H9 (cell line): ENCODE results near the gene EDIL3. TPM values are rescaled to one million over a fixed set of nuclear protein-coding genes. Genes with fewer than 3 reads are reported as not detected.

Source experiments
- DNase-seq: peaks from one replicate; pipeline ENCODE4 v3.0.0-alpha.2; 2017
- H2AFZ ChIP-seq: one replicate; pipeline ENCODE4 v1.6.1; 2013; ENCODE audit warnings: mild to moderate bottlenecking, low read length, control low read depth, moderate library complexity
- H2AK5ac ChIP-seq: 2 replicates; pipeline ENCODE4 v1.6.1; 2013; ENCODE audit warnings: low read length, control low read depth, mixed read lengths; ENCODE audit not compliant: insufficient read length
- H2BK120ac ChIP-seq: one replicate; pipeline ENCODE4 v1.6.1; 2013; ENCODE audit warnings: low read depth, mild to moderate bottlenecking, low read length, control low read depth, inconsistent platforms; ENCODE audit not compliant: poor library complexity, severe bottlenecking
- H2BK12ac ChIP-seq: 2 replicates; pipeline ENCODE4 v1.6.1; 2013; ENCODE audit warnings: low read length, control low read depth, mixed read lengths, low read depth; ENCODE audit not compliant: insufficient read length
- H2BK15ac ChIP-seq: 2 replicates; pipeline ENCODE4 v1.6.1; 2013; ENCODE audit warnings: low read depth, low read length, control low read depth
- H2BK20ac ChIP-seq: one replicate; pipeline ENCODE4 v1.6.1; 2013; ENCODE audit warnings: low read depth, mild to moderate bottlenecking, low read length, control low read depth, inconsistent platforms; ENCODE audit not compliant: poor library complexity, severe bottlenecking
- H2BK5ac ChIP-seq: 2 replicates; pipeline ENCODE4 v1.6.1; 2013; ENCODE audit warnings: low read length, control low read depth, mixed read lengths; ENCODE audit not compliant: insufficient read length
- H3K14ac ChIP-seq: 2 replicates; pipeline ENCODE4 v1.6.1; 2013; ENCODE audit warnings: low read length, control low read depth; ENCODE audit not compliant: insufficient read depth
- H3K18ac ChIP-seq: 2 replicates; pipeline ENCODE4 v1.6.1; 2013; ENCODE audit warnings: low read depth, mild to moderate bottlenecking, mixed read lengths, low read length, control low read depth; ENCODE audit not compliant: insufficient read length
- H3K23ac ChIP-seq: 2 replicates; pipeline ENCODE4 v1.6.1; 2013; ENCODE audit warnings: low read length, control low read depth, mixed read lengths, low read depth; ENCODE audit not compliant: insufficient read length
- H3K23me2 ChIP-seq: 2 replicates; pipeline ENCODE4 v1.6.1; 2013; ENCODE audit warnings: low read depth, mild to moderate bottlenecking, mixed read lengths, low read length, control low read depth; ENCODE audit not compliant: insufficient read length, poor library complexity, severe bottlenecking
- H3K27ac ChIP-seq: 2 replicates; pipeline ENCODE4 v1.5.1; 2013; ENCODE audit warnings: low read length, control low read depth, mixed read lengths, low read depth; ENCODE audit not compliant: insufficient read length
- H3K27me3 ChIP-seq: 2 replicates; pipeline ENCODE4 v1.6.1; 2013; ENCODE audit warnings: low read length, control low read depth, inconsistent platforms; ENCODE audit not compliant: insufficient read depth
- H3K4ac ChIP-seq: 2 replicates; pipeline ENCODE4 v1.6.1; 2013; ENCODE audit warnings: low read depth, mild to moderate bottlenecking, control low read depth, inconsistent platforms, low read length, moderate library complexity
- H3K4me1 ChIP-seq: 2 replicates; pipeline ENCODE4 v1.6.1; 2013; ENCODE audit warnings: low read length, control low read depth, inconsistent platforms; ENCODE audit not compliant: insufficient read depth
- H3K4me2 ChIP-seq: 2 replicates; pipeline ENCODE4 v1.6.1; 2013; ENCODE audit warnings: low read length, control low read depth, mixed read lengths; ENCODE audit not compliant: insufficient read length, insufficient read depth
- H3K56ac ChIP-seq: 2 replicates; pipeline ENCODE4 v1.6.1; 2013; ENCODE audit warnings: low read depth, mild to moderate bottlenecking, mixed read lengths, low read length, control low read depth; ENCODE audit not compliant: insufficient read length
- H3K79me1 ChIP-seq: 2 replicates; pipeline ENCODE4 v1.6.1; 2013; ENCODE audit warnings: low read depth, mild to moderate bottlenecking, moderate library complexity, low read length, control low read depth, inconsistent platforms; ENCODE audit not compliant: insufficient read depth, poor library complexity, severe bottlenecking
- H3K79me2 ChIP-seq: 2 replicates; pipeline ENCODE4 v1.6.1; 2013; ENCODE audit warnings: low read length, control low read depth, inconsistent platforms; ENCODE audit not compliant: insufficient read depth
- H3K9ac ChIP-seq: 2 replicates; pipeline ENCODE4 v1.6.1; 2013; ENCODE audit warnings: low read length, control low read depth, mixed read lengths; ENCODE audit not compliant: insufficient read length; ENCODE audit errors: extremely low read depth
- H3K9me3 ChIP-seq: one replicate; pipeline ENCODE4 v1.6.1; 2013; ENCODE audit warnings: low read depth, low read length, inconsistent platforms; ENCODE audit not compliant: control insufficient read depth
- H3T11ph ChIP-seq: one replicate; pipeline ENCODE4 v1.6.1; 2013; ENCODE audit warnings: mild to moderate bottlenecking, low read length, control low read depth, inconsistent platforms
- H4K20me1 ChIP-seq: one replicate; pipeline ENCODE4 v1.6.1; 2013; ENCODE audit not compliant: control insufficient read depth, insufficient read length, insufficient read depth
- H4K5ac ChIP-seq: 2 replicates; pipeline ENCODE4 v1.6.1; 2013; ENCODE audit warnings: low read depth, mild to moderate bottlenecking, mixed read lengths, low read length, control low read depth; ENCODE audit not compliant: insufficient read length
- H4K8ac ChIP-seq: replicated peaks from 2 replicates; pipeline ENCODE4 v1.6.1; 2013; ENCODE audit warnings: low read length, control low read depth, mixed read lengths, low read depth; ENCODE audit not compliant: insufficient read length
- H4K91ac ChIP-seq: 2 replicates; pipeline ENCODE4 v1.6.1; 2013; ENCODE audit warnings: low read depth, mild to moderate bottlenecking, moderate library complexity, mixed read lengths, low read length, control low read depth; ENCODE audit not compliant: insufficient read length
- H3K27ac Mint-ChIP-seq, 3 experiments: 2 replicates in 2 of 3; 3 replicates in 1 of 3; pipeline ENCODE4 v1.8.0; 2020 to 2021; ENCODE audit warnings: mixed read lengths in 3 of 3, mild to moderate bottlenecking in 1 of 3, moderate library complexity in 1 of 3
- H3K27me3 Mint-ChIP-seq: 2 replicates; pipeline ENCODE4 v1.8.0; 2021; ENCODE audit warnings: low read depth, mild to moderate bottlenecking, moderate library complexity, mixed read lengths
- H3K36me3 Mint-ChIP-seq, 3 experiments: 2 replicates in 2 of 3; 3 replicates in 1 of 3; pipeline ENCODE4 v1.8.0; 2020 to 2021; ENCODE audit warnings: low read depth in 3 of 3, mixed read lengths in 3 of 3; ENCODE audit not compliant: insufficient read depth in 1 of 3
- H3K4me1 Mint-ChIP-seq, 2 experiments: 2 replicates each; pipeline ENCODE4 v1.8.0; 2020; ENCODE audit warnings: mixed read lengths in 2 of 2
- H3K4me3 Mint-ChIP-seq, 2 experiments: 2 replicates in 1 of 2; 3 replicates in 1 of 2; pipeline ENCODE4 v1.8.0; 2020 to 2021; ENCODE audit warnings: mild to moderate bottlenecking in 2 of 2, mixed read lengths in 2 of 2, moderate library complexity in 1 of 2
- H3K9me3 Mint-ChIP-seq, 2 experiments: 2 replicates in 1 of 2; 3 replicates in 1 of 2; pipeline ENCODE4 v1.8.0; 2020; ENCODE audit warnings: mild to moderate bottlenecking in 2 of 2, mixed read lengths in 2 of 2, moderate library complexity in 1 of 2
- WGBS: extraction: QIAGEN DNeasy Blood & Tissue Kit; methylation state at CpG from one replicate; pipeline ENCODE4 v1.1.7; 2013; ENCODE audit warnings: missing lambda C conversion rate, low lambda C conversion rate, mixed read lengths; ENCODE audit not compliant: insufficient read length; ENCODE audit errors: extremely low coverage; 5-methylcytosine and 5-hydroxymethylcytosine counted together
- total RNA-seq: library from RNA; stranded (reverse); gene quantifications from 2 replicates; pipeline ENCODE4 v1.2.1, GENCODE V29; 2021
- TF ChIP-seq, protein P1 (sequence below): fragments of 200-600 bp; sonication (generic); conservative IDR thresholded peaks from 3 replicates; pipeline ENCODE4 v1.8.0; 2021; ENCODE audit warnings: antibody characterized with exemption, mild to moderate bottlenecking

Gene EDIL3
- total RNA-seq, 1 experiment from 2014 or later, result 61.9 TPM

- no peaks in the 10 kb centered on the region for H3K79me2 ChIP-seq
- no peak overlapping the region for H3T11ph ChIP-seq
- Mint-ChIP-seq H3K36me3 (no peaks in the 10 kb centered on the region), H3K9me3 (no peaks in the 10 kb centered on the region), H3K4me3 (no peak overlapping the region), H3K27me3 (no peaks in the 10 kb centered on the region), H3K27ac (peak overlapping the region in 2 of 3 experiments; percentile 0 to 46; a peak in 2 of 7 replicates), H3K4me1 (peaks cover 3% of the 10 kb centered on the region in 2 experiments; a peak in 3 of 4 replicates)
- H3K27ac ChIP-seq, result no peak overlapping the region
- H4K8ac ChIP-seq, result no peak overlapping the region
- no peak overlapping the region for H4K91ac ChIP-seq
- no peak overlapping the region for H3K14ac ChIP-seq
- H3K23ac ChIP-seq, result no peak overlapping the region
- H3K9me3 ChIP-seq, result no peaks in the 10 kb centered on the region
- H3K9ac ChIP-seq, result no peak overlapping the region
- H2AK5ac ChIP-seq, result no peak overlapping the region
- H2BK5ac ChIP-seq, result no peak overlapping the region
- no peaks in the 10 kb centered on the region for H3K23me2 ChIP-seq
- WGBS, result no CpG with 5 or more reads among the region's 4 CpGs
- no peak overlapping the region for H2BK20ac ChIP-seq
- no peak overlapping the region for H3K4ac ChIP-seq
- no peak overlapping the region for H3K18ac ChIP-seq
- H3K27me3 ChIP-seq, result no peaks in the 10 kb centered on the region
- no peak overlapping the region for H4K5ac ChIP-seq
- no peak for DNase-seq
- no peak overlapping the region for H2BK120ac ChIP-seq
- no peak overlapping the region for H2AFZ ChIP-seq
- H3K56ac ChIP-seq, result no peak overlapping the region
- no peaks in the 10 kb centered on the region for H3K4me1 ChIP-seq
- TF ChIP-seq, protein P1, sequence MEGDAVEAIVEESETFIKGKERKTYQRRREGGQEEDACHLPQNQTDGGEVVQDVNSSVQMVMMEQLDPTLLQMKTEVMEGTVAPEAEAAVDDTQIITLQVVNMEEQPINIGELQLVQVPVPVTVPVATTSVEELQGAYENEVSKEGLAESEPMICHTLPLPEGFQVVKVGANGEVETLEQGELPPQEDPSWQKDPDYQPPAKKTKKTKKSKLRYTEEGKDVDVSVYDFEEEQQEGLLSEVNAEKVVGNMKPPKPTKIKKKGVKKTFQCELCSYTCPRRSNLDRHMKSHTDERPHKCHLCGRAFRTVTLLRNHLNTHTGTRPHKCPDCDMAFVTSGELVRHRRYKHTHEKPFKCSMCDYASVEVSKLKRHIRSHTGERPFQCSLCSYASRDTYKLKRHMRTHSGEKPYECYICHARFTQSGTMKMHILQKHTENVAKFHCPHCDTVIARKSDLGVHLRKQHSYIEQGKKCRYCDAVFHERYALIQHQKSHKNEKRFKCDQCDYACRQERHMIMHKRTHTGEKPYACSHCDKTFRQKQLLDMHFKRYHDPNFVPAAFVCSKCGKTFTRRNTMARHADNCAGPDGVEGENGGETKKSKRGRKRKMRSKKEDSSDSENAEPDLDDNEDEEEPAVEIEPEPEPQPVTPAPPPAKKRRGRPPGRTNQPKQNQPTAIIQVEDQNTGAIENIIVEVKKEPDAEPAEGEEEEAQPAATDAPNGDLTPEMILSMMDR, result no peak; the same call in 2 of the 3 replicates
- no peak overlapping the region for H2BK12ac ChIP-seq
- no peak overlapping the region for H3K4me2 ChIP-seq
- no peaks in the 10 kb centered on the region for H3K79me1 ChIP-seq
- H4K20me1 ChIP-seq, result no peaks in the 10 kb centered on the region
- no peak overlapping the region for H2BK15ac ChIP-seq
Observed at GRCh38 chr5:84249918-84250630, 134.6 kb downstream of the EDIL3 start.
